ENCODE measurements around the gene COL1A2.

DNA sequence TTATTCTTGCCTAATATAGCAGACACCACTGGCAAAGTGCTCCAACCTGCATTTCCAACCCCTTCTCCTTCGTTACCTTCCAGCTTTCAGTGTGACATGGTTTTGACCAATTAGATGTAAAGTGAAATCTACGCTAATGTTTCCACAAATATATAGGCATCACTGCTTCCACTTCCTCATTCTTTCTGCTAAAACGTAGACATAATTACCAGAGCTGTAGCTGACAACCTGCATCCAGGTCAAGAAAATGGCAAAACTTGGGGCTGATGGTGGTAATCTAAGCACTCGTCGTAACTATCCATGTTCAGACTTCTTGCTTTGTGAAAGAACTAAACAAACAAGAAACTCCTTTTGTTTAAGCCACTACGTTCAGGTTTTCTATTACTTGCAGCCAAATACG, 41.8 kb upstream of the COL1A2 start:
- TF ChIP-seq, protein P1, sequence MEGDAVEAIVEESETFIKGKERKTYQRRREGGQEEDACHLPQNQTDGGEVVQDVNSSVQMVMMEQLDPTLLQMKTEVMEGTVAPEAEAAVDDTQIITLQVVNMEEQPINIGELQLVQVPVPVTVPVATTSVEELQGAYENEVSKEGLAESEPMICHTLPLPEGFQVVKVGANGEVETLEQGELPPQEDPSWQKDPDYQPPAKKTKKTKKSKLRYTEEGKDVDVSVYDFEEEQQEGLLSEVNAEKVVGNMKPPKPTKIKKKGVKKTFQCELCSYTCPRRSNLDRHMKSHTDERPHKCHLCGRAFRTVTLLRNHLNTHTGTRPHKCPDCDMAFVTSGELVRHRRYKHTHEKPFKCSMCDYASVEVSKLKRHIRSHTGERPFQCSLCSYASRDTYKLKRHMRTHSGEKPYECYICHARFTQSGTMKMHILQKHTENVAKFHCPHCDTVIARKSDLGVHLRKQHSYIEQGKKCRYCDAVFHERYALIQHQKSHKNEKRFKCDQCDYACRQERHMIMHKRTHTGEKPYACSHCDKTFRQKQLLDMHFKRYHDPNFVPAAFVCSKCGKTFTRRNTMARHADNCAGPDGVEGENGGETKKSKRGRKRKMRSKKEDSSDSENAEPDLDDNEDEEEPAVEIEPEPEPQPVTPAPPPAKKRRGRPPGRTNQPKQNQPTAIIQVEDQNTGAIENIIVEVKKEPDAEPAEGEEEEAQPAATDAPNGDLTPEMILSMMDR (IDR thresholded peaks at IDR 0.05) = no peak
- TF ChIP-seq EZH2phosphoT487 (IDR thresholded peaks at IDR 0.05) (no peak), EZH2 (IDR thresholded peaks at IDR 0.05) (no peak)
